Inflammatory macrophage treated with lipopolysaccharide for 1 hour (primary cell): ENCODE measurements around the gene LYRM2.

Experiments
- DNase-seq, 2 donors: peaks; one replicate each; pipeline ENCODE4 v3.0.0-alpha.2; 2020 to 2022

LYRM2 gene

GRCh38 chr6:89638320-89639195 lies at the start of gene LYRM2:
Gene LYRM2 (minus strand): TSS chr6:89638747. CDS start chr6:89638716, 31 bp downstream.
- DNase-seq, result peak; percentile 89 to 90

GRCh38 chr6:89688328-89688727 lies 49.8 kb upstream of the LYRM2 start:
- DNase-seq, result no peak

- DNase-seq, result no peak
Measured at GRCh38 chr6:89685311-89685710, 46.8 kb upstream of the LYRM2 start.

- no peak for DNase-seq
Measured at GRCh38 chr6:89682991-89683390, 44.4 kb upstream of the LYRM2 start.

- no peak for DNase-seq
Measured at GRCh38 chr6:89681983-89682564, 43.5 kb upstream of the LYRM2 start.

GRCh38 chr6:89680551-89680950 lies 42.0 kb upstream of the LYRM2 start:
- DNase-seq, result no peak

- DNase-seq, result no peak
Measured at GRCh38 chr6:89680150-89680549, 41.6 kb upstream of the LYRM2 start.

- DNase-seq, result no peak
Measured at GRCh38 chr6:89679215-89680120, 40.9 kb upstream of the LYRM2 start.

GRCh38 chr6:89678531-89678930 lies 40.0 kb upstream of the LYRM2 start:
- no peak for DNase-seq

- DNase-seq, result no peak
Measured at GRCh38 chr6:89675949-89676748, 37.6 kb upstream of the LYRM2 start.

- no peak for DNase-seq
Measured at GRCh38 chr6:89670935-89671565, 32.5 kb upstream of the LYRM2 start.

GRCh38 chr6:89669002-89669401 lies 30.5 kb upstream of the LYRM2 start:
- no peak for DNase-seq

GRCh38 chr6:89667872-89668556 lies 29.5 kb upstream of the LYRM2 start:
- no peak for DNase-seq

- DNase-seq, result no peak
Measured at GRCh38 chr6:89662659-89663223, 24.2 kb upstream of the LYRM2 start.

- DNase-seq, result no peak
Measured at GRCh38 chr6:89661559-89661958, 23.0 kb upstream of the LYRM2 start.

- DNase-seq, result no peak
Measured at GRCh38 chr6:89660981-89661380, 22.4 kb upstream of the LYRM2 start.

GRCh38 chr6:89657445-89658158 lies 19.1 kb upstream of the LYRM2 start:
- DNase-seq, result no peak

- DNase-seq, result no peak
Measured at GRCh38 chr6:89655122-89655521, 16.6 kb upstream of the LYRM2 start.

GRCh38 chr6:89650579-89650978 lies 12.0 kb upstream of the LYRM2 start:
- DNase-seq, result no peak

GRCh38 chr6:89649682-89650081 lies 11.1 kb upstream of the LYRM2 start:
- DNase-seq, result no peak
